Epithelial cell of esophagus (primary cell): ENCODE results near the gene SLC25A12.

Experiments used
- DNase-seq: peaks from one replicate; pipeline ENCODE4 v3.0.0; 2010; ENCODE audit warnings: low read depth
- H3K4me3 ChIP-seq: 2 replicates; pipeline ENCODE4 v1.5.1; 2011; ENCODE audit warnings: mild to moderate bottlenecking, low read length, control low read depth
- TF ChIP-seq, protein P1 (sequence below): IDR thresholded peaks from 2 replicates; pipeline ENCODE4 v1.5.1; 2011; ENCODE audit warnings: low read depth, mild to moderate bottlenecking, low read length, control low read depth, inconsistent platforms; ENCODE audit not compliant: insufficient read depth; ENCODE audit errors: missing control alignments

Gene SLC25A12

GRCh38 chr2:171754254-171754939, 139.6 kb downstream of the SLC25A12 start:
- TF ChIP-seq, protein P1, sequence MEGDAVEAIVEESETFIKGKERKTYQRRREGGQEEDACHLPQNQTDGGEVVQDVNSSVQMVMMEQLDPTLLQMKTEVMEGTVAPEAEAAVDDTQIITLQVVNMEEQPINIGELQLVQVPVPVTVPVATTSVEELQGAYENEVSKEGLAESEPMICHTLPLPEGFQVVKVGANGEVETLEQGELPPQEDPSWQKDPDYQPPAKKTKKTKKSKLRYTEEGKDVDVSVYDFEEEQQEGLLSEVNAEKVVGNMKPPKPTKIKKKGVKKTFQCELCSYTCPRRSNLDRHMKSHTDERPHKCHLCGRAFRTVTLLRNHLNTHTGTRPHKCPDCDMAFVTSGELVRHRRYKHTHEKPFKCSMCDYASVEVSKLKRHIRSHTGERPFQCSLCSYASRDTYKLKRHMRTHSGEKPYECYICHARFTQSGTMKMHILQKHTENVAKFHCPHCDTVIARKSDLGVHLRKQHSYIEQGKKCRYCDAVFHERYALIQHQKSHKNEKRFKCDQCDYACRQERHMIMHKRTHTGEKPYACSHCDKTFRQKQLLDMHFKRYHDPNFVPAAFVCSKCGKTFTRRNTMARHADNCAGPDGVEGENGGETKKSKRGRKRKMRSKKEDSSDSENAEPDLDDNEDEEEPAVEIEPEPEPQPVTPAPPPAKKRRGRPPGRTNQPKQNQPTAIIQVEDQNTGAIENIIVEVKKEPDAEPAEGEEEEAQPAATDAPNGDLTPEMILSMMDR: no peak
- no peak overlapping the region for H3K4me3 ChIP-seq

GRCh38 chr2:171747371-171747770, 146.7 kb downstream of the SLC25A12 start:
- H3K4me3 ChIP-seq: no peak overlapping the region
- TF ChIP-seq, protein P1: no peak
- DNase-seq: no peak

More at GRCh38 chr2:171754254-171754939, 139.6 kb downstream of the SLC25A12 start:
- DNase-seq: no peak

- DNase-seq: no peak
- H3K4me3 ChIP-seq: no peak overlapping the region
- TF ChIP-seq, protein P1: no peak
Measured at GRCh38 chr2:171745806-171746205, 148.2 kb downstream of the SLC25A12 start.

GRCh38 chr2:171745141-171745540, 148.9 kb downstream of the SLC25A12 start:
- DNase-seq: no peak
- TF ChIP-seq, protein P1: no peak
- H3K4me3 ChIP-seq: no peak overlapping the region

DNA sequence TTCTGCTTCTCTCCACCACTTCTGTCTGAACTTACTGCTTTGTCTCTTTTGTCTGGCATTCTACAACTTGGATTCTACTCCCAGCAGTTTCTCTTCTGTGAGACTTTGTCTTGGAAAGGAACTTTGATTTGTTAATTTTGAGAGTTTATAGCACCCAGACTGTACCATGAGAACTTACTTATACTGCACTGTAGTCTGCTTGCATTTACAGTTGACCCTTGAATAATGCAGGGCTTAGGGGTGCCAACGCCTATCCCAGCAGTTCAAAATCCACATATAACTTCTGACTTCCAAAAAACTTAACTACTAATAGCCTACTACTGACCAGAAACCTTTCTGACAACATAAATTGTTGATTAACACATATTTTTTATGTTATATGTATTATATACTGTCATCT, 151.3 kb downstream of the SLC25A12 start:
- no peak overlapping the region for H3K4me3 ChIP-seq
- no peak for DNase-seq
- TF ChIP-seq, protein P1: no peak

- no peak overlapping the region for H3K4me3 ChIP-seq
- TF ChIP-seq, protein P1: no peak
- DNase-seq: no peak
Measured at GRCh38 chr2:171741189-171741588, 152.9 kb downstream of the SLC25A12 start.
